HG03280 (cell line): Measurements from ENCODE around the gene DGKZ.
A peak's percentile ranks its signal among the peaks of the same experiment; 100 is the strongest.
"Not testable (repeated sequence)": the region's sequence is repeated elsewhere in the genome, so short reads cannot be mapped to it uniquely, and the experiment has no call there.

Experiments used
- ATAC-seq: cut with Tn5 transposase; IDR thresholded peaks from one replicate; pipeline ENCODE4 v1.9.1; 2021; ENCODE audit warnings: mild to moderate bottlenecking, moderate library complexity; ENCODE audit not compliant: unreplicated experiment

The DGKZ gene

GRCh38 chr11:46366260-46366659 is 19.0 kb downstream of the DGKZ start:
- ATAC-seq = no peak

DNA sequence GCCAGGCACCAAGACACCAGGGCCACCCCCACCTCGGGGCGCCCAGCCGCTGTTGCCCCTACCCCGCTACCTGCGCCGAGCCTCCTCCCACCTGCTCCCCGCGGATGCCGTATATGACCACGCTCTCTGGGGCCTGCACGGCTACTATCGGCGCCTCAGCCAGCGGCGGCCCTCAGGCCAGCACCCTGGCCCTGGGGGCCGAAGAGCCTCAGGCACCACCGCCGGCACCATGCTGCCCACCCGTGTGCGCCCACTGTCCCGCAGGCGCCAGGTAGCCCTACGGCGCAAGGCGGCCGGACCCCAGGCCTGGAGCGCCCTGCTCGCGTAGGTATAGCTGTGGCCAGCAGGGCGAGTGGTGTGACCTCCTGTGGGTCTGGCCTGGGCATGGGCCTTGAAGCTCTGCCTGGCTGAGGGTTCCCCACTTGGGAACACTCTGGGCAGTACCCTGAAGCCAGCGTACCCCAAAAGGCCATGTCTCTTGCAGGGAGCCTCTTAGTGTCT is 19.4 kb downstream of the DGKZ start:
- ATAC-seq = no peak

DNA sequence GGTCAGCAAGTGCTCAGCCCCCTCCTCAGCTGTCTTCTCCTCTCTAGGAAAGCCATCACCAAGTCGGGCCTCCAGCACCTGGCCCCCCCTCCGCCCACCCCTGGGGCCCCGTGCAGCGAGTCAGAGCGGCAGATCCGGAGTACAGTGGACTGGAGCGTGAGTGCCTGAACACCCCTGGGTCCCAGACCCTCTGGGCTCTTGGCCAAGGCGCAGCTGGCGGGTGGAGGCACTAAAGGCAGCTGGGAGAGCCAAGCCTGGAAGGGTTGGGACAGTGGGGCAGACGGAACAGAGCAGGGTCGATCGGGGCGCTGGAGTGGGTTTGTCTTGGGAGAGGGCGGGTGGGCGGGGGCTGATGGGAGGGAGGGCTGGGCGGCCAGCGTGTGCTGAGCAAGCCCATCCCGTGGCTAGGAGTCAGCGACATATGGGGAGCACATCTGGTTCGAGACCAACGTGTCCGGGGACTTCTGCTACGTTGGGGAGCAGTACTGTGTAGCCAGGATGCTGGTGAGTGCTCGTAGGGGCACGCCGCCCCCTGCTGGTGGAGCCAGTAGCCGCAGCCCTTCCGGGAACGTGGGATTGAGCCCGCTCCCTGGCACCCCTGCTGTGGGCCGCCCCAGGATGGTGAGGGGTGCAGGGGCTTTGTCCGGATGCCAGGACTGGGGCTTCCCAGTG is 20.1 kb downstream of the DGKZ start:
- peak; percentile 59 for ATAC-seq

DNA sequence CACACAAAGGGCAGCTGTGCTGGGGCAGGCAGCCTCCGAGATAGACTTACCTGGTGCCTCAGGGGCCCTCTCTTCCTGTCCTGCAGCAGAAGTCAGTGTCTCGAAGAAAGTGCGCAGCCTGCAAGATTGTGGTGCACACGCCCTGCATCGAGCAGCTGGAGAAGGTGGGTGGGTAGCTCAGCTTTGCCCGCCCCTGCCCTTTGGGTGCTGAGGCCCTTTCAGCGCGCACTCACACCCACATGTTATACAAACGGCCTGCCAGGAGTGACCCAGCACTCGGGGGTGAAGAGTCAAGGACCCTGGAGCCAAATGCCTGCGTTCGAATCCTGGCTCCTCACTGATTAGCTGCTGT is 20.6 kb downstream of the DGKZ start:
- ATAC-seq = no peak

DNA sequence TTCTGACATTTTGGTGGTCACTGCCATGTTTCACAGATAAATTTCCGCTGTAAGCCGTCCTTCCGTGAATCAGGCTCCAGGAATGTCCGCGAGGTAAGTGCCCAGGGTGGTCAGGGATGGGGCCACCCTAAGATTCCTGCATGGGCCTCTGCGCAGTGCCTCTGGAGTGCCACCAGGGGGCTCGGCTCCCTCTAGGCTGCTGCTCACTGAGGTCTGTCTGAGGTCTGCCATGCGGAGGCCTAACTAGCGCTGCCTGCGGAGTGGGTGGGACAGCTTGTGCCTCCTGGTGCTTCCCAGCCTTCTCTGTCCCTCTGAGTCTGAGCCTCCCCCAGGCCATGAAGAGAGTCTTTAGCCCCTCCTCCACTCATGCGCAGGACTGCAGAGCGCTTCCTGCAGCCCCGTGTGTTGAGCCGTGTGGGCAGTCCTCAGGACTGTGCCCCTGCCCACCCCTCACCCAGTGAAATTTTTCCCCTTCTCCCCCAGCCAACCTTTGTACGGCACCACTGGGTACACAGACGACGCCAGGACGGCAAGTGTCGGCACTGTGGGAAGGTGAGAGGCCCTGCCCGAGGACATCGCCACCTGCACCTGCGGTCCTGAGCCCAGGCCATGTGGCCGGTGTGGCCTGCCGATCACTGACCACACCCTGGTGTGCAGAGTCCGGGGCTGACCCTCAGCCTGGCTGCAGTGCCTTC is 22.3 kb downstream of the DGKZ start:
- peak; percentile 48 for ATAC-seq

DNA sequence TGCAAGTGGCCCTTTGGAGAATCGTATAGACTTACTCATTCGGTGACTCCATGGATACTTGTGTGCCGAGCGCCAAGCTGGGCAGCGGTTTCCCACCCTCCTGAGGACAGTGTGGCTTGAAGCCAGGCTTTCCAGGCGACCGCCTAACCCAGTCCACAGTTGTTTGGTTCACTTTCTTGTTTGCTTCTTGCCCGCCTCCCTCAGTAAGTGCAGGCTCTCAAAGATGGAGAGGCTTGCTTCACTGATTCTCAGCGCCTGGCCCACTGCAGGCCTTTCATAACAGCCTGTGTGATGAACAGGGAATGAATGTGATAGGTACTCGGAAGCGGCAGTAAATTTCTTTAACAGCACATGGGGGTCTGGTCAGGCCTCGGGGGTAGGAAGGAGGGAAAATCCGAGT is 23.0 kb downstream of the DGKZ start:
- ATAC-seq = no peak

GRCh38 chr11:46371262-46371661 is 24.0 kb downstream of the DGKZ start:
- ATAC-seq = not testable (repeated sequence)

GRCh38 chr11:46372086-46372485 is 24.8 kb downstream of the DGKZ start:
- no peak for ATAC-seq

DNA sequence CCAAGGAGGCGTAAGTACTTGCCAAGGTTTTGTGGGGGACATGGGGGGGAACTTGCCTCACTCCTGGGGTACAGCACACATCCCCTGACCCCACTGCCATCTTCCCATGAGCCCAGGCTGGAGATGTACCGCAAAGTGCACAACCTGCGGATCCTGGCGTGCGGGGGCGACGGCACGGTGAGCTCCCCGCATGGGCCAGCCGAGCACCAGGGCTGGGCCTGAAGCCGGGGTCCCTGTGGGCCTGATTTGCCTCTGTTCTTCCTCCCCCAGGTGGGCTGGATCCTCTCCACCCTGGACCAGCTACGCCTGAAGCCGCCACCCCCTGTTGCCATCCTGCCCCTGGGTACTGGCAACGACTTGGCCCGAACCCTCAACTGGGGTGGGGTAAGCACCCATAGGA is 25.2 kb downstream of the DGKZ start:
- not testable (repeated sequence) for ATAC-seq

DNA sequence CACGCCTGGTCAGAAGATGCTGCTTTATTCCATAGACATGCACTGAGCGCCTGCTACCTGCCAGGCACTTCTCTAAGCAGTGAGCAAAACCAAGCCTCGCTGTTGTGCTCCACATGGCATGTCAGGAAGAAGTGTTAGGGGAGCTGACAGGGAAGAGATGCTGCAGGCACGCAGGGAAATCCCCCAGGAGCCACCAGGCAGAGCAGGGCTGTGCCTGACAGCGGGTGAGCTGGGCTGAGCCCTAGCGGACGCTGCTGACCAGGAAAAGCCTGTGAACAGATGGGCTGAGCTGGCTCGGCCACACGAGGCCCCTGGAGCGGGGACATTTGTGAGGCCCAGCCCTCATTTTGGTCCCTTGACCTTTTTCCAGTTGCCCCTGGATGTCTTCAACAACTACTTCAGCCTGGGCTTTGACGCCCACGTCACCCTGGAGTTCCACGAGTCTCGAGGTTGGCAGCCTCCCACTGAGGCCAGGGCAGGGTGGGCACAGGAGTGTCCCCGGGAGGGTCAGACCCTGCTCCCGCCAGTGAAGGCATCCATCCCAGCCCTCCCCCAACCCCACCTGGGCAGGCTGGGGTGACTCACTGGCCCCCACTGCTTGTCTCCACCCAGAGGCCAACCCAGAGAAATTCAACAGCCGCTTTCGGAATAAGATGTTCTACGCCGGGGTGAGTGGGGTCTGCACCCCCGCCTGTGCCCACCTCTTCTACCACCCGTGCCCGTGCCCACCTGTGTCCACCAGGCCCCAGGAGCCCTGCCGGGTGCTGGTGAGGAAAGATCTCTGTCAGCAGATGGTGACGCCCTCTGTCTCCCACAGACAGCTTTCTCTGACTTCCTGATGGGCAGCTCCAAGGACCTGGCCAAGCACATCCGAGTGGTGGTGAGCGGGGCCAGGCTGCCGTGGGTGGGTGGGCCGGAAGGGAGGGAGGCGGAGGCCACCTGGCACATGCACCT is 26.8 kb downstream of the DGKZ start:
- no peak for ATAC-seq

GRCh38 chr11:46374815-46375214 is 27.6 kb downstream of the DGKZ start:
- no peak for ATAC-seq

- ATAC-seq = no peak
Observed at GRCh38 chr11:46375392-46376101, 28.3 kb downstream of the DGKZ start.

DNA sequence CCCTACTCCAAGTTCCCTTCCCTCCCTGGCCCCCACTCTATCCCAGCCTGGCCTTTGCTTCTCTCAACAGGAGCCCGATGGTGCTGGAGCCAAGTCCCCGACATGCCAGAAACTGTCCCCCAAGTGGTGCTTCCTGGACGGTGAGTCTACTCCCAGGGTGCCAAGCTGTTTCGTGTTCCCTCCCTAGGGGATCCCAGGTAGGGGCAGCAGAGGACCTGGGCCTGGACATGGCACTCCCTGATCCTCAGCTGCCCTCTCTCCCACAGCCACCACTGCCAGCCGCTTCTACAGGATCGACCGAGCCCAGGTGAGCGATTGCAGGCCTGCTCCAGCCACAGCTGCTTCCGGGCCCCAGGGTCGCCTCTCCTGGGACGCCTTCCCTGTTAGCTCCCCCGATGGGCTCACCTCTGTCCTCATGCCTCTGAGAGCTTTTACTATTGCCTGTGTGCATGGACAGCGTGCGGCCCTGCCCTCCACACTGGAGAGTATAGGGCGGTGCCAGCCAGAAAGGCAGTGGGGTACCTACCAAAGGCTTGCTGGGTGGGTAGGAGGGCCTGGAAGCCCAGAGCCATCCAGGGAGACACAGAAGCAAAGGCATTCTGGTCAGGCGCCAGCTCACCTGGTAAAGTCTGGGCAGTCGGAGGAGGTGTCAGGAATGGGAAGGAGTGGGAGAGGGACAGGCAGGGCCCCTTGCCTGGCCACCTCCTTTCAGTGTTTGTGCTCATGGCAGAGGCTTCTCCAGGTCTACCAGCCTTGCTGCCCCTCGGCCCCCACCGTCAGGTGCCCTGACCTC is 29.2 kb downstream of the DGKZ start:
- no peak for ATAC-seq

DNA sequence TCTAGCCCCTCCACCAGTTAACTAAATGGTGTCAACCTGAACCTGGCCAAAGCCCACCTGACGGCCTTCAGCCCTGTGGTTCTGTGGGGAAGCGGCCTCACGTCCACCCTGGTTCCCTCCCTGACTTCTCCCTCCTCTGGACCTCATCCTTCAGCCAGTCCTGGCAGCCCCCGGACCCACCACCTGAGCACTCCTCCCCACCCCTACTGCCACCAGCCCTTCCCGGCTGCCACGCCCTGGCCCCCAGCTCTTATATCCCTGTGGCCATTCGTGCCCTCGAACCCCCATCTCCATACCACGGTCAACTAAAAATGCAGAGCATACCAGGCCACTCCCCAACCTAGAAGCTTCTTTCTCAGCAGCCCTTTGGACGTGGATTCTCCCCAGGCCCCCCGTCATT is 30.0 kb downstream of the DGKZ start:
- no peak for ATAC-seq

DNA sequence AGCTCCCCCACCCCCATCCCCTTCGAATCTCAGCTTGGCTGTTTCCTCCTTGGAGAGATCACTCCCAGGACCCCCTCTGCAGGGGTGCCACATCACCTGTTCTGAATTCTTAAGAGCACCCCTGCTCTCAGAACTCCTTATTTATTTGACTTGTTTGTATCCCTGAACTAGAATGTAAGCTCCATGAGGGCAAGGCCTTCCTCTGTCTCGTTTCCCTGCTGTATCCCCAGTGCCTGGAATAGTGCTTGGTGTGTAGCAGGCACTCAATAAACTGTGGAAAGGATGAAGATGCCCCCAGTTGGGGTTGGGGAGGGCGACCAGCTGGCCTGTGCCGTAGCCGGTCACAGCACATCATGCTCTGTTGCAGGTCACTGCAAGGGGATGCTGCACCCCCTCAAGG is 30.6 kb downstream of the DGKZ start:
- no peak for ATAC-seq

GRCh38 chr11:46378296-46378695 is 31.0 kb downstream of the DGKZ start:
- no peak for ATAC-seq

DNA sequence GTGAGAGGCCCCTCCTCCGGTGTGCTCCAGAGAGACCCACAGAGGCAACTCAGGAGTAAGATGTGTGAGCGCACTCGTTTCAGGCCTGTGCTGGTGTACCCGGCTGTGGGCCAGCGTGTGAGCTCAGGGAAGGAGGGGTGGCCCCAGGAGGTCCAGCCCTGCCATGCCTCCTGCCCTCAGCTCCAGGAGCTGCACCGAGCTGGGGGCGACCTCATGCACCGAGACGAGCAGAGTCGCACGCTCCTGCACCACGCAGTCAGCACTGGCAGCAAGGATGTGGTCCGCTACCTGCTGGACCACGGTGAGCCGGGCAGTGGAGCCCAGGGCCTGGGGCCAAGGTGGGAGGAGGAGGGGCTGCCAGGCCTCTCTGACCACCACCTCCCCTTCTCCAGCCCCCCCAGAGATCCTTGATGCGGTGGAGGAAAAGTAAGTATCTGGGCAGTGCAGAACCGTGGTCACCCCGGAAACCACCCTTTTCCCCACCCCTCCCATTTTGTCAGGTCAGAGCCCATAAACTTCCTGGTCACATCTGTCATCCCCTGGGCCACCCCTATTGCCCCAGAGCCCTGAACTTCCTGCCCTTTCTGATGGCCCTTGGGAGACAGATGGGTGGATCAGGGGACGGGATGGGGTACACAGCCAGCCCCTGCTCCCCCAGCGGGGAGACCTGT is 31.7 kb downstream of the DGKZ start:
- no peak for ATAC-seq

- ATAC-seq = not testable (repeated sequence)
Observed at GRCh38 chr11:46379482-46380293, 32.4 kb downstream of the DGKZ start.
